Nephron progenitor cell (in vitro differentiated cells): ENCODE results near the gene SHISAL2A.

Source experiments
- DNase-seq: peaks from one replicate; pipeline ENCODE4 v3.0.0; 2021
- H3K27ac Mint-ChIP-seq: 2 replicates; pipeline ENCODE4 v1.8.0; 2021; ENCODE audit warnings: mild to moderate bottlenecking, moderate library complexity, mixed read lengths
- H3K27me3 Mint-ChIP-seq: 2 replicates; pipeline ENCODE4 v1.8.0; 2021; ENCODE audit warnings: mild to moderate bottlenecking, low read depth, mixed read lengths; ENCODE audit not compliant: poor library complexity
- H3K36me3 Mint-ChIP-seq: 2 replicates; pipeline ENCODE4 v1.8.0; 2021; ENCODE audit warnings: low read depth, mixed read lengths
- H3K4me1 Mint-ChIP-seq: 2 replicates; pipeline ENCODE4 v1.8.0; 2021; ENCODE audit warnings: mixed read lengths
- H3K4me3 Mint-ChIP-seq: 2 replicates; pipeline ENCODE4 v1.8.0; 2021; ENCODE audit warnings: mild to moderate bottlenecking, moderate library complexity, mixed read lengths
- H3K9me3 Mint-ChIP-seq: 2 replicates; pipeline ENCODE4 v1.8.0; 2021; ENCODE audit warnings: mild to moderate bottlenecking, moderate library complexity, mixed read lengths
- CTCF ChIP-seq: fragments of 200-600 bp; sonication (generic); IDR thresholded peaks from 2 replicates; pipeline ENCODE4 v1.5.0; 2021; ENCODE audit warnings: antibody characterized with exemption

SHISAL2A gene

GRCh38 chr1:52628614-52629324, 4.2 kb upstream of the SHISAL2A start:
- no peak overlapping the region for H3K27ac Mint-ChIP-seq
- TF ChIP-seq CTCF = no peak
- peaks cover 42% of the 10 kb centered on the region for H3K27me3 Mint-ChIP-seq
- H3K36me3 Mint-ChIP-seq = peaks cover 1% of the 10 kb centered on the region
- peaks cover 33% of the 10 kb centered on the region for H3K4me1 Mint-ChIP-seq
- peaks cover 6% of the 10 kb centered on the region for H3K9me3 Mint-ChIP-seq
- no peak overlapping the region for H3K4me3 Mint-ChIP-seq
- DNase-seq = no peak

GRCh38 chr1:52629325-52629643, 3.7 kb upstream of the SHISAL2A start:
- Mint-ChIP-seq H3K36me3 (peaks cover 6% of the 10 kb centered on the region), H3K27ac (no peak overlapping the region)
- TF ChIP-seq CTCF = no peak

GRCh38 chr1:52629667-52630066, 3.3 kb upstream of the SHISAL2A start:
- H3K4me3 Mint-ChIP-seq = no peak overlapping the region
- H3K36me3 Mint-ChIP-seq = peaks cover 6% of the 10 kb centered on the region
- TF ChIP-seq CTCF = no peak
- peaks cover 11% of the 10 kb centered on the region for H3K9me3 Mint-ChIP-seq
- H3K27ac Mint-ChIP-seq = no peak overlapping the region
- no peak for DNase-seq
- H3K4me1 Mint-ChIP-seq = peaks cover 34% of the 10 kb centered on the region
- peaks cover 51% of the 10 kb centered on the region for H3K27me3 Mint-ChIP-seq

More at GRCh38 chr1:52629325-52629643, 3.7 kb upstream of the SHISAL2A start:
- Mint-ChIP-seq H3K27me3 (peaks cover 47% of the 10 kb centered on the region), H3K9me3 (peaks cover 7% of the 10 kb centered on the region), H3K4me1 (peaks cover 34% of the 10 kb centered on the region), H3K4me3 (no peak overlapping the region)
- peak; percentile 81 for DNase-seq

GRCh38 chr1:52631759-52632331, 1.1 kb upstream of the SHISAL2A start:
- Mint-ChIP-seq H3K27ac (no peak overlapping the region), H3K9me3 (peaks cover 12% of the 10 kb centered on the region), H3K4me1 (peaks cover 45% of the 10 kb centered on the region), H3K27me3 (peaks cover 52% of the 10 kb centered on the region), H3K36me3 (peaks cover 6% of the 10 kb centered on the region), H3K4me3 (peak overlapping the region; percentile 30)
- no peak for TF ChIP-seq CTCF
- DNase-seq = no peak

GRCh38 chr1:52633291-52633754, 355 bp downstream of the SHISAL2A start:
- no peak for TF ChIP-seq CTCF
- Mint-ChIP-seq H3K27ac (no peak overlapping the region), H3K27me3 (peaks cover 49% of the 10 kb centered on the region), H3K4me3 (peak overlapping the region; percentile 81), H3K36me3 (peaks cover 6% of the 10 kb centered on the region), H3K4me1 (peaks cover 60% of the 10 kb centered on the region), H3K9me3 (peaks cover 12% of the 10 kb centered on the region)
- DNase-seq = peak; percentile 58

DNA sequence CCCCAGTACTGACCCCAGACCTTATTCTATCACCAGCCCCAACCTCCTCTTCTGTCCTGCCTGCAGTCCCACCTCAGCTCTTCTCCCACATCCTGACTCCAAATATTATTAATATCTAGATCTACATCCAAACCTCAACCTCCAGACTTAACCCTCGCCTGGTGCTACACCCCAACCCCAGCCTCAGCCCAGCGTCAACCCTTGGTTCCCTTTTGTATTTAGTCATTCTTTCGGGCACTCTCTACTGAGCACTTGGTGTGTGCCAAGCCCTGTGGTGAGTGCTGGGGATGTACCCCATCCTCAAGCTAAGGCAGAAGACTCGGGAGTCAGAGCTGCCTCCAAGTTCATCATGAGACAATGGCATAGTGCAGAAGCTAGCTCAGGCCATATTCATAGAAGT, 1.1 kb downstream of the SHISAL2A start:
- Mint-ChIP-seq H3K27ac (no peak overlapping the region), H3K27me3 (peaks cover 49% of the 10 kb centered on the region), H3K4me3 (peak overlapping the region; percentile 81), H3K4me1 (peaks cover 57% of the 10 kb centered on the region), H3K36me3 (peaks cover 6% of the 10 kb centered on the region), H3K9me3 (peaks cover 12% of the 10 kb centered on the region)
- no peak for DNase-seq
- no peak for TF ChIP-seq CTCF
